ENCODE results near the gene DNMT3A. TPM values are rescaled to one million over a fixed set of nuclear protein-coding genes. Genes with fewer than 3 reads are reported as not detected.
A peak's percentile ranks its signal among the peaks of the same experiment; 100 is the strongest.

Gene DNMT3A
- total and polyA plus RNA-seq, 2 of the 8 experiments (the other 6 are each of a cell fraction or from before 2014, with no cell fraction given) = 33.6 to 178 TPM

DNA sequence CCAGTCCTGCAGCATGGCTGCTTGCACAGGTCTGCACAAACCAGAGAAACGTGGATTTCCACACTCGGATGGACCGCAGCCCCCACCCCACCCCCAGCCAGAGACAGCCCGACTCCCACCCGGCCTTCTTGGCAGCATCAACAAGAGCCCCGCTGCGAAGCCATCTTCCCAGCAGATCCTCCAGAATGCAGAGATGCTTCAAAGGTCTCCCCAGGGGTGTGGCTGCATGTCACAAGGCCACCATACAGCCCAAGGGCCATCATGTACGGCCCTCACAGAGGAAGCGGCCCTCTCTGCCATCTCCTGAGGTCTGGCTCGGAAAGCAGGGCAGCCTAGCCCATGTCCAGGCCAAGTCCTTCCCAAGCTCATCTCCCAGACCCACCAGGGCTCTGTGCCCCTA, 11.5 kb downstream of the DNMT3A start:
- no peak overlapping the region for H3K4me3 ChIP-seq (ENCODE audit: extremely low read depth in 1 of 4, insufficient read depth in 2 of 4, low read depth in 3 of 4, low read length in 4 of 4)
- no peaks in the 10 kb centered on the region for H3K27me3 ChIP-seq (replicated peaks in 1 of 4; ENCODE audit: control insufficient read depth in 3 of 4, extremely low read depth in 1 of 4, insufficient read depth in 3 of 4, low read length in 3 of 4)
- no peaks in the 10 kb centered on the region for H3K36me3 ChIP-seq (ENCODE audit: control insufficient read depth in 2 of 4, insufficient read depth in 4 of 4, low read length in 3 of 4)
- peak overlapping the region; percentile 48; the same call in 1 of the 2 replicates for H3K18ac ChIP-seq (ENCODE audit: extremely low read depth, low read length)
- no peak overlapping the region for H3K14ac ChIP-seq (ENCODE audit: insufficient read length)
- no peak overlapping the region for H3K9ac ChIP-seq (replicated peaks in 1 of 4; ENCODE audit: extremely low read depth in 1 of 4, low read depth in 3 of 4, low read length in 3 of 4)
- no peak overlapping the region for H2BK20ac ChIP-seq (ENCODE audit: low read length)
- 93% methylated on average over 8 of the region's 10 CpGs; no CpG with 5 or more reads in 1 of the 2 experiments for WGBS, 2 experiments (ENCODE audit: extremely low coverage in 1 of 2, insufficient coverage in 1 of 2, insufficient read length in 1 of 2, insufficient replicate concordance in 2 of 2, low coverage in 1 of 2, low lambda C conversion rate in 2 of 2, missing lambda C conversion rate in 1 of 2)
- H2AFZ ChIP-seq (ENCODE audit: low read length) = no peak overlapping the region
- no peak overlapping the region; the same call in 1 of the 2 replicates for H4K8ac ChIP-seq (ENCODE audit: extremely low read depth, insufficient read depth, low read length)
- no peak for TF ChIP-seq EP300 (IDR thresholded peaks at IDR 0.05; ENCODE audit: borderline replicate concordance in 1 of 2, low read depth in 2 of 2, low read length in 2 of 2)
- no peak for TF ChIP-seq RFX5 (IDR thresholded peaks at IDR 0.05; ENCODE audit: borderline replicate concordance, low read depth, low read length)
- TF ChIP-seq ATF2 (IDR thresholded peaks at IDR 0.05; ENCODE audit: low read length) = no peak
- TF ChIP-seq SP2 (IDR thresholded peaks at IDR 0.05; ENCODE audit: low read length) = no peak
- TF ChIP-seq JUND (IDR thresholded peaks at IDR 0.05; ENCODE audit: low read length) = no peak
- TF ChIP-seq CHD1 (IDR thresholded peaks at IDR 0.05; ENCODE audit: low read depth, low read length) = no peak
- no peak for TF ChIP-seq GTF2F1 (IDR thresholded peaks at IDR 0.05; ENCODE audit: borderline replicate concordance, low read depth, low read length)
- peaks cover 2% of the 10 kb centered on the region for H3K79me1 ChIP-seq (ENCODE audit: low read depth, low read length)
- ChIA-PET POLR2A (ENCODE audit: partially characterized antibody) (no interaction called here), CTCF (ENCODE audit: partially characterized antibody) (interaction anchor here (2.6 to 11.4 kb wide), 2 partner anchors 10 to 19 kb away, joined by 6 to 178 read pairs; no protein-coding TSS in a partner anchor)
- no peak overlapping the region for H2BK5ac ChIP-seq (ENCODE audit: low read depth, low read length)
- no peak overlapping the region for H2BK12ac ChIP-seq (ENCODE audit: low read depth, low read length)
- no peak overlapping the region for H2BK15ac ChIP-seq (ENCODE audit: low read length)
- no peaks in the 10 kb centered on the region; the same call in 1 of the 2 replicates for H3K23me2 ChIP-seq (ENCODE audit: low read depth, low read length)
- H4K20me1 ChIP-seq (replicated peaks in 1 of 2; ENCODE audit: control insufficient read depth in 1 of 2, insufficient read depth in 2 of 2, low read length in 2 of 2) = no peaks in the 10 kb centered on the region
- no peak overlapping the region for H2BK120ac ChIP-seq (replicated peaks; ENCODE audit: low read depth, low read length)
- H3K79me2 ChIP-seq (ENCODE audit: control insufficient read depth in 1 of 2, insufficient read depth in 2 of 2, low read length in 2 of 2) = no peaks in the 10 kb centered on the region
- FAIRE-seq = no peak
- H3K4me1 ChIP-seq (replicated peaks in 1 of 4; ENCODE audit: control insufficient read depth in 3 of 4, insufficient read depth in 4 of 4, low read length in 3 of 4) = peaks cover 9 to 22% (median 15%) of the 10 kb centered on the region in 4 experiments
- no peak for DNase-seq (ENCODE audit: low read depth in 1 of 2, low spot score in 2 of 2)
- H3K27ac ChIP-seq (ENCODE audit: low read depth, low read length) = no peak overlapping the region
- H3K4me2 ChIP-seq (ENCODE audit: insufficient read depth in 1 of 2, low read depth in 2 of 2, low read length in 2 of 2) = no peak overlapping the region
- no peak overlapping the region for H3K23ac ChIP-seq (ENCODE audit: insufficient read length)
- H4K5ac ChIP-seq (ENCODE audit: insufficient read length, low read depth, low read length) = no peak overlapping the region
- peak overlapping the region; percentile 31 for H4K91ac ChIP-seq (replicated peaks; ENCODE audit: insufficient read length, low read length)
- H3K4ac ChIP-seq (replicated peaks; ENCODE audit: insufficient read length, low read depth, low read length) = no peak overlapping the region
- peaks cover 0 to 6% of the 10 kb centered on the region in 2 experiments; a peak in 2 of 4 replicates for H3K9me3 ChIP-seq (ENCODE audit: insufficient read depth in 2 of 2, low read depth in 1 of 2, low read length in 1 of 2)
- H2AK5ac ChIP-seq (ENCODE audit: low read depth, low read length) = no peak overlapping the region
- H3K56ac ChIP-seq (replicated peaks; ENCODE audit: insufficient read length, low read depth, low read length) = no peak overlapping the region
